Activated naive CD8-positive, alpha-beta T cell treated with anti-CD3 and anti-CD28 coated beads, Interleukin-2, amount 50 U/mL, for 24 hours (primary cell): ENCODE measurements around the gene ANO6.
A peak's percentile ranks its signal among the peaks of the same experiment; 100 is the strongest.
"Not testable (repeated sequence)": the region's sequence is repeated elsewhere in the genome, so short reads cannot be mapped to it uniquely, and the experiment has no call there.

Experiments
- ATAC-seq: fragments of 150-1000 bp; cut with Tn5 transposase; one replicate; pipeline ENCODE4 v1.10.0; 2021
- DNase-seq: peaks from one replicate; pipeline ENCODE4 v3.0.0; 2021
- H3K27ac Mint-ChIP-seq: one replicate; pipeline ENCODE4 v1.8.0; 2021; ENCODE audit warnings: mild to moderate bottlenecking, mixed read lengths
- H3K27me3 Mint-ChIP-seq: one replicate; pipeline ENCODE4 v1.8.0; 2021; ENCODE audit warnings: mixed read lengths
- H3K36me3 Mint-ChIP-seq: one replicate; pipeline ENCODE4 v1.8.0; 2021; ENCODE audit warnings: low read depth, mixed read lengths
- H3K4me1 Mint-ChIP-seq: one replicate; pipeline ENCODE4 v1.8.0; 2021; ENCODE audit warnings: mixed read lengths
- H3K4me3 Mint-ChIP-seq: one replicate; pipeline ENCODE4 v1.8.0; 2021; ENCODE audit warnings: mild to moderate bottlenecking, moderate library complexity, mixed read lengths
- H3K9me3 Mint-ChIP-seq: one replicate; pipeline ENCODE4 v1.8.0; 2021; ENCODE audit warnings: mixed read lengths

ANO6 gene

GRCh38 chr12:45244561-45245343, 28.9 kb downstream of the ANO6 start:
- peak; percentile 63 for ATAC-seq
- H3K27me3 Mint-ChIP-seq = no peaks in the 10 kb centered on the region
- no peak overlapping the region for H3K27ac Mint-ChIP-seq
- DNase-seq = no peak
- peaks cover 27% of the 10 kb centered on the region for H3K4me1 Mint-ChIP-seq
- H3K36me3 Mint-ChIP-seq = peaks cover 6% of the 10 kb centered on the region
- H3K9me3 Mint-ChIP-seq = no peaks in the 10 kb centered on the region
- H3K4me3 Mint-ChIP-seq = no peak overlapping the region

- ATAC-seq = no peak
- peaks cover 3% of the 10 kb centered on the region for H3K36me3 Mint-ChIP-seq
- peaks cover 15% of the 10 kb centered on the region for H3K4me1 Mint-ChIP-seq
- H3K9me3 Mint-ChIP-seq = no peaks in the 10 kb centered on the region
- H3K27ac Mint-ChIP-seq = no peak overlapping the region
- DNase-seq = no peak
- no peaks in the 10 kb centered on the region for H3K27me3 Mint-ChIP-seq
- no peak overlapping the region for H3K4me3 Mint-ChIP-seq
These were observed 30.3 kb downstream of the ANO6 start for GRCh38 chr12:45246236-45246635.

- no peak overlapping the region for H3K4me3 Mint-ChIP-seq
- peaks cover 3% of the 10 kb centered on the region for H3K36me3 Mint-ChIP-seq
- ATAC-seq = no peak
- no peaks in the 10 kb centered on the region for H3K9me3 Mint-ChIP-seq
- no peak overlapping the region for H3K27ac Mint-ChIP-seq
- H3K27me3 Mint-ChIP-seq = no peaks in the 10 kb centered on the region
- no peak for DNase-seq
- H3K4me1 Mint-ChIP-seq = peaks cover 15% of the 10 kb centered on the region
These were observed 31.7 kb downstream of the ANO6 start for GRCh38 chr12:45247589-45247988.

GRCh38 chr12:45248095-45248494, 32.2 kb downstream of the ANO6 start:
- H3K27me3 Mint-ChIP-seq = no peaks in the 10 kb centered on the region
- H3K9me3 Mint-ChIP-seq = no peaks in the 10 kb centered on the region
- H3K4me3 Mint-ChIP-seq = no peak overlapping the region
- H3K4me1 Mint-ChIP-seq = peaks cover 15% of the 10 kb centered on the region
- H3K36me3 Mint-ChIP-seq = peaks cover 3% of the 10 kb centered on the region
- H3K27ac Mint-ChIP-seq = no peak overlapping the region
- no peak for DNase-seq
- ATAC-seq = no peak

GRCh38 chr12:45254254-45254653, 38.4 kb downstream of the ANO6 start:
- H3K27ac Mint-ChIP-seq = no peak overlapping the region
- no peak overlapping the region for H3K4me3 Mint-ChIP-seq
- DNase-seq = no peak

GRCh38 chr12:45256721-45257120, 40.8 kb downstream of the ANO6 start:
- no peak for DNase-seq
- no peak for ATAC-seq
- no peaks in the 10 kb centered on the region for H3K9me3 Mint-ChIP-seq
- no peak overlapping the region for H3K4me3 Mint-ChIP-seq
- no peak overlapping the region for H3K27ac Mint-ChIP-seq
- H3K36me3 Mint-ChIP-seq = no peaks in the 10 kb centered on the region
- no peaks in the 10 kb centered on the region for H3K27me3 Mint-ChIP-seq
- peaks cover 17% of the 10 kb centered on the region for H3K4me1 Mint-ChIP-seq

More at GRCh38 chr12:45254254-45254653, 38.4 kb downstream of the ANO6 start:
- H3K4me1 Mint-ChIP-seq = peaks cover 14% of the 10 kb centered on the region
- H3K9me3 Mint-ChIP-seq = no peaks in the 10 kb centered on the region
- H3K36me3 Mint-ChIP-seq = no peaks in the 10 kb centered on the region
- no peak for ATAC-seq
- H3K27me3 Mint-ChIP-seq = no peaks in the 10 kb centered on the region

GRCh38 chr12:45257185-45257930, 41.5 kb downstream of the ANO6 start:
- no peaks in the 10 kb centered on the region for H3K36me3 Mint-ChIP-seq
- H3K4me1 Mint-ChIP-seq = peaks cover 17% of the 10 kb centered on the region
- no peaks in the 10 kb centered on the region for H3K27me3 Mint-ChIP-seq
- H3K9me3 Mint-ChIP-seq = no peaks in the 10 kb centered on the region
- H3K4me3 Mint-ChIP-seq = no peak overlapping the region
- no peak overlapping the region for H3K27ac Mint-ChIP-seq
- DNase-seq (no peak), ATAC-seq (peak; percentile 46)

GRCh38 chr12:45259675-45260074, 43.8 kb downstream of the ANO6 start:
- no peak overlapping the region for H3K4me3 Mint-ChIP-seq
- no peaks in the 10 kb centered on the region for H3K36me3 Mint-ChIP-seq
- no peak for ATAC-seq
- H3K27me3 Mint-ChIP-seq = no peaks in the 10 kb centered on the region
- no peak overlapping the region for H3K27ac Mint-ChIP-seq
- H3K9me3 Mint-ChIP-seq = no peaks in the 10 kb centered on the region
- peaks cover 17% of the 10 kb centered on the region for H3K4me1 Mint-ChIP-seq
- DNase-seq = no peak

GRCh38 chr12:45260104-45260815, 44.4 kb downstream of the ANO6 start:
- Mint-ChIP-seq H3K36me3 (no peaks in the 10 kb centered on the region), H3K27ac (no peak overlapping the region), H3K4me1 (peaks cover 17% of the 10 kb centered on the region), H3K27me3 (no peaks in the 10 kb centered on the region), H3K9me3 (no peaks in the 10 kb centered on the region), H3K4me3 (no peak overlapping the region)
- no peak for DNase-seq
- no peak for ATAC-seq

- Mint-ChIP-seq H3K4me3 (no peak overlapping the region), H3K36me3 (no peaks in the 10 kb centered on the region), H3K27ac (no peak overlapping the region), H3K4me1 (peaks cover 17% of the 10 kb centered on the region), H3K27me3 (no peaks in the 10 kb centered on the region), H3K9me3 (no peaks in the 10 kb centered on the region)
- DNase-seq (no peak), ATAC-seq (no peak)
These were observed 45.0 kb downstream of the ANO6 start for GRCh38 chr12:45260854-45261253.

- not testable (repeated sequence) for H3K36me3 Mint-ChIP-seq, H3K27ac Mint-ChIP-seq, H3K4me1 Mint-ChIP-seq, DNase-seq, H3K4me3 Mint-ChIP-seq, ATAC-seq, H3K9me3 Mint-ChIP-seq, H3K27me3 Mint-ChIP-seq
These were observed 46.3 kb downstream of the ANO6 start for GRCh38 chr12:45262185-45262584.

GRCh38 chr12:45263587-45263986, 47.7 kb downstream of the ANO6 start:
- Mint-ChIP-seq H3K27me3 (no peaks in the 10 kb centered on the region), H3K27ac (no peak overlapping the region), H3K36me3 (no peaks in the 10 kb centered on the region), H3K4me3 (no peak overlapping the region), H3K9me3 (no peaks in the 10 kb centered on the region), H3K4me1 (peaks cover 4% of the 10 kb centered on the region)
- DNase-seq = no peak
- no peak for ATAC-seq

GRCh38 chr12:45268672-45269411, 52.9 kb downstream of the ANO6 start:
- H3K9me3 Mint-ChIP-seq = no peaks in the 10 kb centered on the region
- ATAC-seq = no peak

GRCh38 chr12:45269412-45269751, 53.5 kb downstream of the ANO6 start:
- ATAC-seq = no peak
- Mint-ChIP-seq H3K4me3 (no peak overlapping the region), H3K9me3 (no peaks in the 10 kb centered on the region), H3K36me3 (peaks cover 6% of the 10 kb centered on the region), H3K4me1 (peaks cover 6% of the 10 kb centered on the region), H3K27ac (no peak overlapping the region), H3K27me3 (no peaks in the 10 kb centered on the region)
- no peak for DNase-seq

More at GRCh38 chr12:45268672-45269411, 52.9 kb downstream of the ANO6 start:
- H3K27ac Mint-ChIP-seq = no peak overlapping the region
- peaks cover 6% of the 10 kb centered on the region for H3K4me1 Mint-ChIP-seq
- H3K27me3 Mint-ChIP-seq = no peaks in the 10 kb centered on the region
- DNase-seq = no peak
- H3K4me3 Mint-ChIP-seq = no peak overlapping the region
- H3K36me3 Mint-ChIP-seq = peaks cover 6% of the 10 kb centered on the region
